HUES48 (cell line): ENCODE data around the gene VAV3.
"Not testable (repeated sequence)": the region's sequence is repeated elsewhere in the genome, so short reads cannot be mapped to it uniquely, and the experiment has no call there.

Experiments used
- H3K27ac ChIP-seq: one replicate; pipeline ENCODE4 v1.7.0; 2013; ENCODE audit warnings: low read depth, low read length, inconsistent platforms
- H3K27me3 ChIP-seq: 2 replicates; pipeline ENCODE4 v1.6.1; 2013; ENCODE audit warnings: mild to moderate bottlenecking, low read length; ENCODE audit not compliant: control insufficient read depth, insufficient read depth
- H3K36me3 ChIP-seq: 2 replicates; pipeline ENCODE4 v1.6.1; 2013; ENCODE audit warnings: low read length; ENCODE audit not compliant: control insufficient read depth, insufficient read depth
- H3K4me1 ChIP-seq: 2 replicates; pipeline ENCODE4 v1.6.1; 2013; ENCODE audit warnings: mild to moderate bottlenecking, low read length; ENCODE audit not compliant: control insufficient read depth, insufficient read depth
- H3K4me3 ChIP-seq: 2 replicates; pipeline ENCODE4 v1.5.1; 2013; ENCODE audit warnings: mild to moderate bottlenecking, low read depth, low read length
- H3K9ac ChIP-seq: 2 replicates; pipeline ENCODE4 v1.6.1; 2013; ENCODE audit warnings: mild to moderate bottlenecking, low read depth, low read length, moderate library complexity
- H3K9me3 ChIP-seq: 2 replicates; pipeline ENCODE4 v1.6.1; 2013; ENCODE audit warnings: low read length; ENCODE audit not compliant: control insufficient read depth, insufficient read depth

Gene VAV3

GRCh38 chr1:107700651-107701050 is 264.3 kb downstream of the VAV3 start:
- H3K4me1 ChIP-seq, H3K27me3 ChIP-seq, H3K36me3 ChIP-seq, H3K9ac ChIP-seq, H3K27ac ChIP-seq, H3K9me3 ChIP-seq, H3K4me3 ChIP-seq: not testable (repeated sequence)

GRCh38 chr1:107698161-107698560 is 266.8 kb downstream of the VAV3 start:
- H3K36me3 ChIP-seq, result no peaks in the 10 kb centered on the region
- H3K4me3 ChIP-seq, result no peak overlapping the region
- no peaks in the 10 kb centered on the region for H3K4me1 ChIP-seq
- H3K9ac ChIP-seq, result no peak overlapping the region
- H3K27ac ChIP-seq, result no peak overlapping the region
- no peaks in the 10 kb centered on the region for H3K27me3 ChIP-seq
- no peaks in the 10 kb centered on the region for H3K9me3 ChIP-seq

- H3K36me3 ChIP-seq, result no peaks in the 10 kb centered on the region
- H3K9ac ChIP-seq, result no peak overlapping the region
- no peaks in the 10 kb centered on the region for H3K9me3 ChIP-seq
- H3K4me1 ChIP-seq, result no peaks in the 10 kb centered on the region
- H3K27me3 ChIP-seq, result no peaks in the 10 kb centered on the region
- H3K27ac ChIP-seq, result no peak overlapping the region
- no peak overlapping the region for H3K4me3 ChIP-seq
Measured at GRCh38 chr1:107695341-107695740, 269.6 kb downstream of the VAV3 start.

- Histone ChIP-seq H3K36me3 (no peaks in the 10 kb centered on the region), H3K9ac (no peak overlapping the region), H3K4me3 (no peak overlapping the region), H3K27ac (no peak overlapping the region), H3K9me3 (no peaks in the 10 kb centered on the region), H3K27me3 (no peaks in the 10 kb centered on the region), H3K4me1 (peaks cover 15% of the 10 kb centered on the region)
Measured at GRCh38 chr1:107692580-107693345, 272.2 kb downstream of the VAV3 start.

- H3K27me3 ChIP-seq, result no peaks in the 10 kb centered on the region
- H3K27ac ChIP-seq, result no peak overlapping the region
- no peaks in the 10 kb centered on the region for H3K36me3 ChIP-seq
- peaks cover 15% of the 10 kb centered on the region for H3K4me1 ChIP-seq
- no peak overlapping the region for H3K9ac ChIP-seq
- no peaks in the 10 kb centered on the region for H3K9me3 ChIP-seq
- H3K4me3 ChIP-seq, result no peak overlapping the region
Measured at GRCh38 chr1:107691540-107691939, 273.4 kb downstream of the VAV3 start.

GRCh38 chr1:107690491-107690890 is 274.5 kb downstream of the VAV3 start:
- H3K9me3 ChIP-seq, result no peaks in the 10 kb centered on the region
- H3K36me3 ChIP-seq, result no peaks in the 10 kb centered on the region
- H3K27me3 ChIP-seq, result no peaks in the 10 kb centered on the region
- H3K27ac ChIP-seq, result no peak overlapping the region
- no peak overlapping the region for H3K4me3 ChIP-seq
- H3K4me1 ChIP-seq, result peaks cover 15% of the 10 kb centered on the region
- no peak overlapping the region for H3K9ac ChIP-seq

GRCh38 chr1:107689733-107690132 is 275.2 kb downstream of the VAV3 start:
- Histone ChIP-seq H3K27me3 (no peaks in the 10 kb centered on the region), H3K4me1 (peaks cover 15% of the 10 kb centered on the region), H3K9ac (no peak overlapping the region), H3K9me3 (no peaks in the 10 kb centered on the region), H3K36me3 (no peaks in the 10 kb centered on the region), H3K27ac (no peak overlapping the region), H3K4me3 (no peak overlapping the region)

- H3K27ac ChIP-seq, result no peak overlapping the region
- no peak overlapping the region for H3K9ac ChIP-seq
- no peaks in the 10 kb centered on the region for H3K27me3 ChIP-seq
- no peak overlapping the region for H3K4me3 ChIP-seq
- no peaks in the 10 kb centered on the region for H3K36me3 ChIP-seq
- peaks cover 15% of the 10 kb centered on the region for H3K4me1 ChIP-seq
- H3K9me3 ChIP-seq, result no peaks in the 10 kb centered on the region
Measured at GRCh38 chr1:107689159-107689558, 275.8 kb downstream of the VAV3 start.

GRCh38 chr1:107687849-107688753 is 276.9 kb downstream of the VAV3 start:
- Histone ChIP-seq H3K36me3 (no peaks in the 10 kb centered on the region), H3K27me3 (no peaks in the 10 kb centered on the region), H3K27ac (no peak overlapping the region), H3K9ac (no peak overlapping the region), H3K4me3 (no peak overlapping the region), H3K9me3 (no peaks in the 10 kb centered on the region), H3K4me1 (peaks cover 15% of the 10 kb centered on the region)

GRCh38 chr1:107683683-107684082 is 281.3 kb downstream of the VAV3 start:
- Histone ChIP-seq H3K9me3 (no peaks in the 10 kb centered on the region), H3K4me3 (no peak overlapping the region), H3K36me3 (no peaks in the 10 kb centered on the region), H3K27me3 (no peaks in the 10 kb centered on the region), H3K9ac (no peak overlapping the region), H3K4me1 (peaks cover 13% of the 10 kb centered on the region), H3K27ac (no peak overlapping the region)

- Histone ChIP-seq H3K27me3 (no peaks in the 10 kb centered on the region), H3K4me3 (no peak overlapping the region), H3K4me1 (peaks cover 9% of the 10 kb centered on the region; the same call in 1 of the 2 replicates), H3K36me3 (no peaks in the 10 kb centered on the region), H3K9me3 (no peaks in the 10 kb centered on the region), H3K27ac (no peak overlapping the region), H3K9ac (no peak overlapping the region)
Measured at GRCh38 chr1:107683191-107683657, 281.8 kb downstream of the VAV3 start.
